Heart left ventricle (tissue), 16 donors: ENCODE results near the gene CBL. TPM values are rescaled to one million over a fixed set of nuclear protein-coding genes. Genes with fewer than 3 reads are reported as not detected.

ENCODE experiments used
- ATAC-seq, 4 donors: fragments of 200-7000 bp; cut with Tn5 transposase; one replicate each; pipeline ENCODE4 v1.9.1; 2020 to 2022; ENCODE audit warnings: moderate library complexity in 4 of 4, mild to moderate bottlenecking in 3 of 4, moderate number of reproducible peaks in 1 of 4
- DNase-seq, 5 donors: peaks; one replicate each; pipeline ENCODE4 v3.0.0-alpha.2; 2020
- H3K27ac ChIP-seq, 12 donors: fragments of 200-600 bp; sonication (generic) in 4 of 12; one replicate each; pipeline versions ENCODE4 v1.5.0 to v1.8.0; 2016 to 2022; ENCODE audit warnings: mild to moderate bottlenecking in 2 of 12
- H3K27me3 ChIP-seq, 9 donors: fragments of 200-600 bp; sonication (generic) in 2 of 9; one replicate each; pipeline versions ENCODE4 v1.5.1 to v1.8.0; 2016 to 2022; ENCODE audit warnings: mild to moderate bottlenecking in 3 of 9
- H3K36me3 ChIP-seq, 9 donors: fragments of 200-600 bp; sonication (generic) in 2 of 9; one replicate each; pipeline versions ENCODE4 v1.5.0 to v1.8.0; 2018 to 2022; ENCODE audit warnings: mild to moderate bottlenecking in 2 of 9
- H3K4me1 ChIP-seq, 12 donors: fragments of 200-600 bp; sonication (generic) in 4 of 12; one replicate each; pipeline versions ENCODE4 v1.5.0 to v1.8.0; 2016 to 2022; ENCODE audit warnings: mild to moderate bottlenecking in 3 of 12
- H3K4me3 ChIP-seq, 12 donors: fragments of 200-600 bp; sonication (generic) in 4 of 12; one replicate each; pipeline versions ENCODE4 v1.5.0 to v1.8.0; 2017 to 2022; ENCODE audit warnings: mild to moderate bottlenecking in 9 of 12, moderate library complexity in 4 of 12
- H3K9me3 ChIP-seq, 12 donors: fragments of 200-600 bp; sonication (generic) in 4 of 12; one replicate each; pipeline versions ENCODE4 v1.5.0 to v1.8.0; 2016 to 2022; ENCODE audit warnings: mild to moderate bottlenecking in 1 of 12
- CTCF ChIP-seq, 12 donors: fragments of 200-600 bp; sonication (generic) in 4 of 12; IDR thresholded peaks; one replicate each; pipeline versions ENCODE4 v1.5.0 to v1.8.0; 2018 to 2022; ENCODE audit warnings: antibody characterized with exemption in 12 of 12, mild to moderate bottlenecking in 5 of 12
- POLR2A ChIP-seq, 2 donors: fragments of 450-650 bp; IDR thresholded peaks; one replicate each; pipeline ENCODE4 v1.6.1; 2017; ENCODE audit warnings: antibody characterized with exemption in 2 of 2, mild to moderate bottlenecking in 2 of 2, moderate library complexity in 2 of 2
- WGBS, 4 donors: extraction: QIAGEN DNeasy Blood & Tissue Kit in 2 of 4; methylation state at CpG; one replicate each; pipeline versions ENCODE4 v1.1.5 to v1.1.7; 2013 to 2018; 5-methylcytosine and 5-hydroxymethylcytosine counted together
- intact Hi-C, 10 donors: fragments of 100-400 bp; cut with DNase I; formaldehyde crosslinking; loops; one replicate each; pipeline versions ENCODE4 v1.11.1 to v1.14.2; 2022
- polyA plus RNA-seq, 2 donors: library from polyadenylated mRNA; stranded (reverse); fragments of 200-250 nt; gene quantifications; one replicate each; pipeline ENCODE4 v1.2.3, GENCODE V29; 2013
- total RNA-seq, 9 donors: library from RNA; depleted of rRNA in 2 of 9; stranded (reverse); fragments of >200 nt in 2 of 9; fragmentation: NEBNext Ultra II Directional in 3 of 9; extraction: Animal tissue kit (Norgen Biotek cat#: 25700) in 3 of 9; gene quantifications; one replicate each; pipeline versions ENCODE4 v1.1.0 to v1.2.4, GENCODE V29; 2016 to 2023
- donor health status: ischemic (EF 13 %, LVEDD 7.1; RV severe dilation, severe dysfunction).
- donor health status: healthy with polysubstance abuse.
- donor health status: DM: no; HTN: yes; CAD: no.
- donor health status: DM: no; HTN: no; CAD: no.
- donor health status: ischemic (EF 25% LVEDD 6.9; RV normal size, moderate dysfunction).
- donor health status: ischemic (EF 25% LVEDD 5.7; RV mildly dilated, moderate dysfunction).
- donor health status: healthy.
- donor health status: DM: yes; HTN: yes; CAD: no.
- donor health status: ischemic (EF 35%, LVEDD 5.7; RV mildly dilated, moderate dysfunction).
- donor health status: nonischemic (EF 11% LVEDD 7.7; RV severe dilation, severe dysfunction).
- donor health status: DM: yes; HTN: yes; CAD: no.
- donor health status: PGD.
- donor health status: ischemic (EF 29% LVEDD 5.4; RV normal size, mild dysfunction).
- donor health status: nonischemic (EF 23%, LVEDD 6.1; RV moderate dilation, normal function).

Gene CBL
- total and polyA plus RNA-seq, 11 donors: 3.1 to 20.4 (median 7.4) TPM

GRCh38 chr11:119202554-119202953 lies 3.6 kb upstream of the CBL start:
- Histone ChIP-seq H3K4me1 (peaks cover 0 to 17% (median 12%) of the 10 kb centered on the region in 12 donors), H3K27ac (no peak overlapping the region), H3K9me3 (no peaks in the 10 kb centered on the region), H3K36me3 (no peaks in the 10 kb centered on the region), H3K4me3 (no peak overlapping the region), H3K27me3 (no peaks in the 10 kb centered on the region)
- intact Hi-C loops: loop anchor here in 5 of 10 donors (5.0 to 10.0 kb wide), 5 partner anchors 80 to 272 kb away; no protein-coding TSS in a partner anchor
- DNase-seq (no peak), ATAC-seq (no peak)
- 86 to 93% (median 89%) methylated on average over 7 of the region's 7 CpGs for WGBS, 4 donors
- TF ChIP-seq POLR2A (IDR thresholded peaks at IDR 0.05) (no peak), CTCF (IDR thresholded peaks at IDR 0.05) (no peak)

- TF ChIP-seq CTCF (IDR thresholded peaks at IDR 0.05) (no peak), POLR2A (IDR thresholded peaks at IDR 0.05) (no peak)
- no peak overlapping the region for H3K27ac ChIP-seq
- intact Hi-C loops: loop anchor here in 5 of 10 donors (2.0 to 10.0 kb wide), 6 partner anchors 78 to 271 kb away; no protein-coding TSS in a partner anchor
- H3K9me3 ChIP-seq: no peaks in the 10 kb centered on the region
- H3K4me1 ChIP-seq: peaks cover 0 to 32% (median 16%) of the 10 kb centered on the region in 12 donors
- H3K36me3 ChIP-seq: no peaks in the 10 kb centered on the region
- ATAC-seq: no peak
- 95 to 99% (median 96%) methylated on average over 9 of the region's 9 CpGs for WGBS, 4 donors
- H3K27me3 ChIP-seq: no peaks in the 10 kb centered on the region
- no peak for DNase-seq
- H3K4me3 ChIP-seq: no peak overlapping the region
These were observed 2.1 kb upstream of the CBL start for GRCh38 chr11:119204066-119204465.

- WGBS, 4 donors: 50 to 66% (median 52%) methylated on average over 10 of the region's 10 CpGs
- peak overlapping the region in 9 of 12 donors; percentile 93 to 98 (median 95) for H3K27ac ChIP-seq
- TF ChIP-seq POLR2A (IDR thresholded peaks at IDR 0.05) (no peak), CTCF (IDR thresholded peaks at IDR 0.05) (no peak)
- H3K36me3 ChIP-seq: no peaks in the 10 kb centered on the region
- H3K9me3 ChIP-seq: no peaks in the 10 kb centered on the region
- intact Hi-C loops: loop anchor here in 9 of 10 donors (2.0 to 10.0 kb wide), 9 partner anchors 57 to 270 kb away; no protein-coding TSS in a partner anchor
- H3K4me1 ChIP-seq: peaks cover 0 to 42% (median 17%) of the 10 kb centered on the region in 12 donors
- DNase-seq: peak in 2 of 5 donors; percentile 37 to 44
- H3K27me3 ChIP-seq: no peaks in the 10 kb centered on the region
- no peak for ATAC-seq
- H3K4me3 ChIP-seq: peak overlapping the region in 10 of 12 donors; percentile 84 to 99 (median 95)
These were observed 1.1 kb upstream of the CBL start for GRCh38 chr11:119205080-119205479.

- 1 to 2% (median 1%) methylated on average over 22 to 41 of the region's 41 CpGs for WGBS, 4 donors
- intact Hi-C loops: loop anchor here in 9 of 10 donors (2.0 to 10.0 kb wide), 11 partner anchors 56 to 268 kb away; partner anchors contain the start of gene USP2 (in 1 of the 9)
- Histone ChIP-seq H3K27me3 (no peaks in the 10 kb centered on the region), H3K4me3 (peak overlapping the region; percentile 84 to 99 (median 95)), H3K9me3 (no peaks in the 10 kb centered on the region), H3K36me3 (no peaks in the 10 kb centered on the region), H3K4me1 (peaks cover 0 to 50% (median 17%) of the 10 kb centered on the region in 12 donors), H3K27ac (peak overlapping the region; percentile 82 to 98 (median 95))
- no peak for TF ChIP-seq POLR2A (IDR thresholded peaks at IDR 0.05)
- TF ChIP-seq CTCF (IDR thresholded peaks at IDR 0.05): no peak
- peak; percentile 5 to 48 (median 28) for ATAC-seq
- peak; percentile 67 to 83 (median 72) for DNase-seq
These were observed 624 bp downstream of the CBL start for GRCh38 chr11:119206511-119207414.
